ENCODE results near the gene DHX35.

Gene DHX35

DNA sequence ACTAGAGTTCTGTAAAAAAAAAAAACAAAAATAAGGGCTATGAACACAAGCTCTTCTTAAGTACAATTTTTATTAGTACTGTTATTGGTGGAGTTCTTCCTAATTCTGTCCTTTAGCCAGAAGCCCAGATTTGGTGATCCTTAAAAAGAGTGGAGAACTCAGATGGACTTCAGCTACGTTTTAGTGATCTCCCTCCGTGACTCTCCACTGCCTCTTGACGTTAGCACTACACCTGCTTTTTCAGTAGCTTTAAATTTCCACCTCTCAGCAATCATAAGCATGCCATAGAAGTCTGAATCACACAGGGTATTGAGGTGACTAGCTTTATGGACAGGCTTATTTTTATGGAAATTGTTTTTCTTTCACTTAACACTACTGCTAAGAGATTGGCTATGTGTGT is 17.7 kb downstream of the DHX35 start:
- H3K9ac ChIP-seq (ENCODE audit: low read depth, low read length, poor library complexity) = no peak overlapping the region
- H3K4me2 ChIP-seq (ENCODE audit: insufficient read depth, low read length, poor library complexity, severe bottlenecking) = no peak overlapping the region
- no CpG with 5 or more reads among the region's 3 CpGs for WGBS, 2 donors (ENCODE audit: extremely low coverage in 2 of 2, insufficient read length in 2 of 2, insufficient replicate concordance in 1 of 2)
- no peaks in the 10 kb centered on the region for H3K27me3 ChIP-seq (ENCODE audit: control insufficient read depth in 3 of 3, insufficient read depth in 3 of 3, low read depth in 1 of 3, low read length in 3 of 3)
- H3K79me1 ChIP-seq (ENCODE audit: low read depth, low read length) = no peaks in the 10 kb centered on the region
- H3K4me1 ChIP-seq (ENCODE audit: control insufficient read depth in 2 of 2, insufficient read depth in 1 of 2, low read depth in 1 of 2, low read length in 2 of 2) = no peaks in the 10 kb centered on the region
- no peak overlapping the region for H3K14ac ChIP-seq (ENCODE audit: low read length)
- no peak for DNase-seq (ENCODE audit: low spot score)
- no peak overlapping the region for H2BK120ac ChIP-seq (ENCODE audit: low read depth, low read length)
- H4K8ac ChIP-seq (ENCODE audit: low read depth, low read length) = no peak overlapping the region
- no peak overlapping the region for H2BK15ac ChIP-seq (ENCODE audit: low read length)
- no peak overlapping the region for H3K18ac ChIP-seq (ENCODE audit: low read length)
- H3K9me3 ChIP-seq (replicated peaks in 1 of 2; ENCODE audit: control insufficient read depth in 2 of 2, insufficient read depth in 1 of 2, low read depth in 1 of 2, low read length in 2 of 2) = no peaks in the 10 kb centered on the region
- no peak overlapping the region for H2AK5ac ChIP-seq (ENCODE audit: low read depth, low read length)
- H3K36me3 ChIP-seq (replicated peaks in 1 of 2; ENCODE audit: control insufficient read depth in 2 of 2, insufficient read depth in 2 of 2, low read length in 2 of 2) = peaks cover 2 to 51% of the 10 kb centered on the region in 2 donors
- no peak overlapping the region for H3K4ac ChIP-seq (ENCODE audit: low read length)
- no peak overlapping the region for H2AFZ ChIP-seq (ENCODE audit: low read length)
- H3K23ac ChIP-seq (ENCODE audit: low read depth, low read length, poor library complexity) = no peak overlapping the region
- H3K27ac ChIP-seq (replicated peaks; ENCODE audit: low read length) = no peak overlapping the region
- H2BK5ac ChIP-seq (ENCODE audit: low read length) = no peak overlapping the region
- H4K91ac ChIP-seq (ENCODE audit: low read depth, low read length, poor library complexity) = no peak overlapping the region
- no peak overlapping the region for H2BK12ac ChIP-seq (ENCODE audit: low read length)
- H3K4me3 ChIP-seq (ENCODE audit: low read length in 2 of 2) = no peak overlapping the region

DNA sequence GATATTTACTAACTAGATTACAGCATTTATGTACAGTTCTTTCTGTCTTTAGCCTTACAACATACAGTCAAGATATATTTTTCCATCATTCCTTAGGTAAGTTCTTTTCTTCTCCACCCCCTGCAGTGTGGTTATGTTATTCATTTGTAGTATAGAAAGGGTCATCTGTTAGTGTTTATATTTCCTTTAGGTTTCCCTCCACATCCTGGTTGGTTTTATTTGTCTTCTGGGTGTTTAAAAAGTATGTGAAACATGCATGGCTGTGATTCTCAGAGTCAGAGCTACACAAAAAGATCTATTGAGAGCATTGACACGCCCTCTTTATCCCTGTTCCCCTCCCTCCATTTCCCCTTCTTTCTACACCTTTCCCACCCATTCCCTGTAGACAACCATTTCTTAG is 20.1 kb downstream of the DHX35 start:
- H4K8ac ChIP-seq (ENCODE audit: low read depth, low read length) = no peak overlapping the region
- no peak for DNase-seq (ENCODE audit: low spot score)
- H2BK12ac ChIP-seq (ENCODE audit: low read length) = no peak overlapping the region
- H2BK15ac ChIP-seq (ENCODE audit: low read length) = no peak overlapping the region
- H3K27me3 ChIP-seq (ENCODE audit: control insufficient read depth in 3 of 3, insufficient read depth in 3 of 3, low read depth in 1 of 3, low read length in 3 of 3) = no peaks in the 10 kb centered on the region
- no peak overlapping the region for H3K23ac ChIP-seq (ENCODE audit: low read depth, low read length, poor library complexity)
- WGBS, 2 donors (ENCODE audit: extremely low coverage in 2 of 2, insufficient read length in 2 of 2, insufficient replicate concordance in 1 of 2) = no CpG with 5 or more reads among the region's 1 CpG
- H3K9ac ChIP-seq (ENCODE audit: low read depth, low read length, poor library complexity) = no peak overlapping the region
- H3K79me1 ChIP-seq (ENCODE audit: low read depth, low read length) = no peaks in the 10 kb centered on the region
- H3K4me1 ChIP-seq (ENCODE audit: control insufficient read depth in 2 of 2, insufficient read depth in 1 of 2, low read depth in 1 of 2, low read length in 2 of 2) = no peaks in the 10 kb centered on the region
- no peak overlapping the region for H3K18ac ChIP-seq (ENCODE audit: low read length)
- no peak overlapping the region for H3K27ac ChIP-seq (replicated peaks; ENCODE audit: low read length)
- H3K4me2 ChIP-seq (ENCODE audit: insufficient read depth, low read length, poor library complexity, severe bottlenecking) = no peak overlapping the region
- no peak overlapping the region for H3K14ac ChIP-seq (ENCODE audit: low read length)
- H3K4me3 ChIP-seq (ENCODE audit: low read length in 2 of 2) = no peak overlapping the region
- no peaks in the 10 kb centered on the region for H3K9me3 ChIP-seq (replicated peaks in 1 of 2; ENCODE audit: control insufficient read depth in 2 of 2, insufficient read depth in 1 of 2, low read depth in 1 of 2, low read length in 2 of 2)
- H3K4ac ChIP-seq (ENCODE audit: low read length) = no peak overlapping the region
- no peak overlapping the region for H2AK5ac ChIP-seq (ENCODE audit: low read depth, low read length)
- H2BK5ac ChIP-seq (ENCODE audit: low read length) = no peak overlapping the region
- H4K91ac ChIP-seq (ENCODE audit: low read depth, low read length, poor library complexity) = no peak overlapping the region
- H3K36me3 ChIP-seq (replicated peaks in 1 of 2; ENCODE audit: control insufficient read depth in 2 of 2, insufficient read depth in 2 of 2, low read length in 2 of 2) = peaks cover 2 to 45% of the 10 kb centered on the region in 2 donors
- H2AFZ ChIP-seq (ENCODE audit: low read length) = no peak overlapping the region
- no peak overlapping the region for H2BK120ac ChIP-seq (ENCODE audit: low read depth, low read length)

DNA sequence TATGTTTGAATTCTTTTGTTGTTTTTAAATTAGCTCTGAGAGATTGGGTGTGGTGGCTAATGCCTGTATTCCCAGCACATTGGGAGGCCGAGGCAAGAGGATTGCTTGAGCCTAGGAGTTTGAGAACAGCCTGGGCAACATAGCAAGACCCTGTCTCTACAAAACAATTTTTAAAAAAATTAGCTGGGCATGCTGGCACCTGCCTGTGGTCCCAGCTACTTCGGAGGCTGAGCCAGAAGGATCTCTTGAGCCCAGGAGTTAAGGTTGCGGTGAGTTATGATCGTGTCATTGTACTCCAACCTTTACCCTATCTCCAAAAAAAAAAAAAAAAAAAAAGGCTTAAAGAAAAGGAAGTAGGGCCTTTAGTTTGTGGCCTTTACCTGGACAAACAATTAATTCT is 22.9 kb downstream of the DHX35 start:
- no peak overlapping the region for H3K4ac ChIP-seq (ENCODE audit: low read length)
- H3K4me1 ChIP-seq (ENCODE audit: control insufficient read depth in 2 of 2, insufficient read depth in 1 of 2, low read depth in 1 of 2, low read length in 2 of 2) = peaks cover 0 to 4% of the 10 kb centered on the region in 2 donors
- H2BK120ac ChIP-seq (ENCODE audit: low read depth, low read length) = no peak overlapping the region
- no peak overlapping the region for H3K4me2 ChIP-seq (ENCODE audit: insufficient read depth, low read length, poor library complexity, severe bottlenecking)
- no peak overlapping the region for H3K18ac ChIP-seq (ENCODE audit: low read length)
- H2AFZ ChIP-seq (ENCODE audit: low read length) = no peak overlapping the region
- no peak overlapping the region for H4K91ac ChIP-seq (ENCODE audit: low read depth, low read length, poor library complexity)
- H3K14ac ChIP-seq (ENCODE audit: low read length) = no peak overlapping the region
- no peak for DNase-seq (ENCODE audit: low spot score)
- no peak overlapping the region for H2BK12ac ChIP-seq (ENCODE audit: low read length)
- no peaks in the 10 kb centered on the region for H3K9me3 ChIP-seq (replicated peaks in 1 of 2; ENCODE audit: control insufficient read depth in 2 of 2, insufficient read depth in 1 of 2, low read depth in 1 of 2, low read length in 2 of 2)
- no peak overlapping the region for H3K27ac ChIP-seq (replicated peaks; ENCODE audit: low read length)
- no peaks in the 10 kb centered on the region for H3K27me3 ChIP-seq (ENCODE audit: control insufficient read depth in 3 of 3, insufficient read depth in 3 of 3, low read depth in 1 of 3, low read length in 3 of 3)
- no peak overlapping the region for H3K4me3 ChIP-seq (ENCODE audit: low read length in 2 of 2)
- H3K23ac ChIP-seq (ENCODE audit: low read depth, low read length, poor library complexity) = no peak overlapping the region
- no peaks in the 10 kb centered on the region for H3K79me1 ChIP-seq (ENCODE audit: low read depth, low read length)
- WGBS, 2 donors (ENCODE audit: extremely low coverage in 2 of 2, insufficient read length in 2 of 2, insufficient replicate concordance in 1 of 2) = no CpG with 5 or more reads among the region's 4 CpGs
- peaks cover 2 to 51% of the 10 kb centered on the region in 2 donors for H3K36me3 ChIP-seq (replicated peaks in 1 of 2; ENCODE audit: control insufficient read depth in 2 of 2, insufficient read depth in 2 of 2, low read length in 2 of 2)
- H2BK5ac ChIP-seq (ENCODE audit: low read length) = no peak overlapping the region
- no peak overlapping the region for H3K9ac ChIP-seq (ENCODE audit: low read depth, low read length, poor library complexity)
- no peak overlapping the region for H2AK5ac ChIP-seq (ENCODE audit: low read depth, low read length)
- H2BK15ac ChIP-seq (ENCODE audit: low read length) = no peak overlapping the region
- H4K8ac ChIP-seq (ENCODE audit: low read depth, low read length) = no peak overlapping the region

DNA sequence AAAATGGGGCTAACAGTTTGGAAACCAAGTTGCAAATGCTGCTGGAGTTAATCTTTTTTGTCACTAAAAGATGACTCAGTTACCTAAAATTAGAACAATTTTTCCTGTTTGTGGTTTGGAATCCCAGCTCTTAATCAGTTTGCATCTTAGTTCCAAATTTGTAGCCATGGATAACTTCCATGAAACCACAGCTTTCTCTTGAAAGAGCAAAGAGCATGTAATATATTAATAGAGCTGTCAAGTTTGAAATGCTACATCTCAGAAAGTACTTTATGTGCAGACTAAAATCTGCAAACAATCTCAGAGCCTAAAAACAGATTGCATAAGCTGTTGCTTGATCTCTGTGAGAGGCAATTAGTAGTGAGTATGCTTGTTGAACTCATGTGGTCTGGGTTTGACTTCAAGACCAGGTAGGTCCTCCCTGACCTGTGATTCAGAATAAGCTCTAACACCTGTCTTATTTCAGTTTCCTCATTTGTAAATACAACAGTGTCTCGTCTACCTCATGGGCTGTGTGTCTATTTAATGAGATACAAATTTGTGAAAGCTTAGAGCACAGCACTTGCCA is 23.5 kb downstream of the DHX35 start:
- Histone ChIP-seq H3K79me1 (ENCODE audit: low read depth, low read length) (no peaks in the 10 kb centered on the region), H2BK120ac (ENCODE audit: low read depth, low read length) (no peak overlapping the region), H4K8ac (ENCODE audit: low read depth, low read length) (no peak overlapping the region), H2AK5ac (ENCODE audit: low read depth, low read length) (no peak overlapping the region), H3K9ac (ENCODE audit: low read depth, low read length, poor library complexity) (no peak overlapping the region), H4K91ac (ENCODE audit: low read depth, low read length, poor library complexity) (no peak overlapping the region), H3K4me3 (ENCODE audit: low read length in 2 of 2) (no peak overlapping the region), H3K4ac (ENCODE audit: low read length) (no peak overlapping the region), H2AFZ (ENCODE audit: low read length) (no peak overlapping the region), H3K27me3 (ENCODE audit: control insufficient read depth in 3 of 3, insufficient read depth in 3 of 3, low read depth in 1 of 3, low read length in 3 of 3) (no peaks in the 10 kb centered on the region), H3K14ac (ENCODE audit: low read length) (no peak overlapping the region), H3K23ac (ENCODE audit: low read depth, low read length, poor library complexity) (no peak overlapping the region), H2BK5ac (ENCODE audit: low read length) (no peak overlapping the region), H3K18ac (ENCODE audit: low read length) (no peak overlapping the region), H3K27ac (replicated peaks; ENCODE audit: low read length) (no peak overlapping the region), H3K4me2 (ENCODE audit: insufficient read depth, low read length, poor library complexity, severe bottlenecking) (no peak overlapping the region), H2BK15ac (ENCODE audit: low read length) (no peak overlapping the region), H2BK12ac (ENCODE audit: low read length) (no peak overlapping the region), H3K9me3 (replicated peaks in 1 of 2; ENCODE audit: control insufficient read depth in 2 of 2, insufficient read depth in 1 of 2, low read depth in 1 of 2, low read length in 2 of 2) (no peaks in the 10 kb centered on the region), H3K4me1 (ENCODE audit: control insufficient read depth in 2 of 2, insufficient read depth in 1 of 2, low read depth in 1 of 2, low read length in 2 of 2) (peaks cover 0 to 4% of the 10 kb centered on the region in 2 donors), H3K36me3 (replicated peaks in 1 of 2; ENCODE audit: control insufficient read depth in 2 of 2, insufficient read depth in 2 of 2, low read length in 2 of 2) (peaks cover 2 to 55% of the 10 kb centered on the region in 2 donors)
- DNase-seq (ENCODE audit: low spot score) = no peak
- WGBS, 2 donors (ENCODE audit: extremely low coverage in 2 of 2, insufficient read length in 2 of 2, insufficient replicate concordance in 1 of 2) = no CpG with 5 or more reads among the region's 1 CpG
